ENCODE data around the gene NFIB. TPM values are rescaled to one million over a fixed set of nuclear protein-coding genes. Genes with fewer than 3 reads are reported as not detected.

The NFIB gene
- total and polyA plus RNA-seq, 2 donors from 2014 or later = 15.6 to 112 TPM

- no peak for TF ChIP-seq CTCF (IDR thresholded peaks at IDR 0.05; ENCODE audit: borderline replicate concordance, extremely low read depth, insufficient read depth)
- no peak overlapping the region for H3K27ac ChIP-seq (ENCODE audit: low read depth in 2 of 2, low read length in 2 of 2)
Measured at GRCh38 chr9:14197325-14197858, 116.5 kb downstream of the NFIB start.

GRCh38 chr9:14193328-14193990 is 120.5 kb downstream of the NFIB start:
- Histone ChIP-seq H3K27ac (ENCODE audit: low read depth in 2 of 2, low read length in 2 of 2) (no peak overlapping the region), H3K9ac (ENCODE audit: low read length in 3 of 3) (no peak overlapping the region), H3K27me3 (ENCODE audit: control insufficient read depth, insufficient read depth, low read length) (no peaks in the 10 kb centered on the region)

More at GRCh38 chr9:14197325-14197858, 116.5 kb downstream of the NFIB start:
- H3K4me3 ChIP-seq (ENCODE audit: low read length in 3 of 3) = no peak overlapping the region
- FAIRE-seq (no peak), DNase-seq (no peak)
- H3K27me3 ChIP-seq (ENCODE audit: control insufficient read depth, insufficient read depth, low read length) = no peaks in the 10 kb centered on the region
- no peaks in the 10 kb centered on the region for H3K36me3 ChIP-seq (ENCODE audit: control insufficient read depth in 2 of 3, insufficient read depth in 3 of 3, low read length in 3 of 3)
- H3K9ac ChIP-seq (ENCODE audit: low read length in 3 of 3) = no peak overlapping the region
- no peaks in the 10 kb centered on the region for H3K9me3 ChIP-seq (ENCODE audit: control insufficient read depth in 2 of 3, insufficient read depth in 1 of 3, low read length in 3 of 3)
- intact Hi-C loops (cut with DNase I) = no loop called here
- H3K4me1 ChIP-seq (ENCODE audit: control insufficient read depth in 2 of 3, insufficient read depth in 2 of 3, low read depth in 1 of 3, low read length in 3 of 3) = peaks cover 0 to 22% (median 2%) of the 10 kb centered on the region in 3 donors

GRCh38 chr9:14192556-14192955 is 121.4 kb downstream of the NFIB start:
- Histone ChIP-seq H3K4me1 (ENCODE audit: control insufficient read depth in 2 of 3, insufficient read depth in 2 of 3, low read depth in 1 of 3, low read length in 3 of 3) (peaks cover 0 to 8% (median 0%) of the 10 kb centered on the region in 3 donors), H3K36me3 (ENCODE audit: control insufficient read depth in 2 of 3, insufficient read depth in 3 of 3, low read length in 3 of 3) (no peaks in the 10 kb centered on the region), H3K9me3 (ENCODE audit: control insufficient read depth in 2 of 3, insufficient read depth in 1 of 3, low read length in 3 of 3) (no peaks in the 10 kb centered on the region), H3K9ac (ENCODE audit: low read length in 3 of 3) (no peak overlapping the region), H3K4me3 (ENCODE audit: low read length in 3 of 3) (no peak overlapping the region), H3K27ac (ENCODE audit: low read depth in 2 of 2, low read length in 2 of 2) (no peak overlapping the region), H3K27me3 (ENCODE audit: control insufficient read depth, insufficient read depth, low read length) (no peaks in the 10 kb centered on the region)
- no peak for DNase-seq
- no peak for TF ChIP-seq CTCF (IDR thresholded peaks at IDR 0.05; ENCODE audit: borderline replicate concordance, extremely low read depth, insufficient read depth)
- FAIRE-seq = no peak
- intact Hi-C loops (cut with DNase I) = no loop called here

More at GRCh38 chr9:14193328-14193990, 120.5 kb downstream of the NFIB start:
- Histone ChIP-seq H3K36me3 (ENCODE audit: control insufficient read depth in 2 of 3, insufficient read depth in 3 of 3, low read length in 3 of 3) (no peaks in the 10 kb centered on the region), H3K9me3 (ENCODE audit: control insufficient read depth in 2 of 3, insufficient read depth in 1 of 3, low read length in 3 of 3) (no peaks in the 10 kb centered on the region), H3K4me1 (ENCODE audit: control insufficient read depth in 2 of 3, insufficient read depth in 2 of 3, low read depth in 1 of 3, low read length in 3 of 3) (peaks cover 0 to 10% (median 0%) of the 10 kb centered on the region in 3 donors), H3K4me3 (ENCODE audit: low read length in 3 of 3) (no peak overlapping the region)
- TF ChIP-seq CTCF (IDR thresholded peaks at IDR 0.05; ENCODE audit: borderline replicate concordance, extremely low read depth, insufficient read depth) = no peak
- no peak for FAIRE-seq
- intact Hi-C loops (cut with DNase I) = no loop called here
- DNase-seq = no peak

Data from kidney (tissue), 14 donors.